SHP77 treated with DMSO at 0.1 percent for 48 hours (cell line): Measurements from ENCODE around the gene KCND3.

Source experiments
- DNase-seq: peaks from one replicate; lab custom pipeline; 2025; lab: John Stamatoyannopoulos, UW

The KCND3 gene

DNA sequence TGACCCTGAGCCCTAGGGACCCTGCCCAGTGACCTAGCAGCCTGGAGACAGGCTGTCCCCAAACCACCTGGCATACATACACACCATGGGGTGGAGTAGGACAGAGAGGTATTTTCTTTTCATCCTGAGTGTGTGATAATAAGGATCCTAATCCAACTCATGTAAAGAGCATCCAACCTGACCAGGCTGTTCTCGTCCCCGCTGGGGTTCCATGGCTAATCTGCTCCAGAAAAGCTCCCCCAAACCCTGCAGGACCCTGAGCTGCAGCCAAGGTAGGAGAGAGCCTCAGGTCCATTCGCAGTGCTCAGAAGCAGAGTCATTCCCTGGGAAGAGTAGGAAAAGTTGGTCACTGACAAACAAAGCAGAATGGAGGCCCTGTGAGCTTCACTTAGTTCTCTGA lies 31.4 kb downstream of the KCND3 start:
- DNase-seq: no peak

- no peak for DNase-seq
Measured at GRCh38 chr1:111956155-111956771, 33.2 kb downstream of the KCND3 start.

DNA sequence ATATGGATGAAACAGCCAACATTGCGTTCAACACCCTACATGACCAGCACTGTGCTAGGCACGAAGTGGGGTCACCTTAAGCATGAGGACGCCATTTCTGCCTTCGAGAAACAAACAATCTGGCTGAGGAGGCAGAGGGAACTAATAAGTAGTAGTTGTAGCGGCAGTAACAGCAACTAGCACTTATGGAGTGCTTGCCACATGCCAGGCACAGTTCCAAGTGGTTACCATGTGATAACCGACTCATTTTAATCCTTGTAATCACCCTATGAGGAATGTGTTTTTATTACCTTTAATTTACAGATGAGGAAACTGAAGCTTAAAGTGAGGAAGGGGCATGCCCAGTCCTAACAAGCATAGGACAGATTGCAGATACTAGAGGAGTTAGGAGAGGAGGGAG lies 33.7 kb downstream of the KCND3 start:
- no peak for DNase-seq

GRCh38 chr1:111953797-111954196 lies 35.7 kb downstream of the KCND3 start:
- no peak for DNase-seq

- no peak for DNase-seq
Measured at GRCh38 chr1:111952125-111952657, 37.3 kb downstream of the KCND3 start.

DNA sequence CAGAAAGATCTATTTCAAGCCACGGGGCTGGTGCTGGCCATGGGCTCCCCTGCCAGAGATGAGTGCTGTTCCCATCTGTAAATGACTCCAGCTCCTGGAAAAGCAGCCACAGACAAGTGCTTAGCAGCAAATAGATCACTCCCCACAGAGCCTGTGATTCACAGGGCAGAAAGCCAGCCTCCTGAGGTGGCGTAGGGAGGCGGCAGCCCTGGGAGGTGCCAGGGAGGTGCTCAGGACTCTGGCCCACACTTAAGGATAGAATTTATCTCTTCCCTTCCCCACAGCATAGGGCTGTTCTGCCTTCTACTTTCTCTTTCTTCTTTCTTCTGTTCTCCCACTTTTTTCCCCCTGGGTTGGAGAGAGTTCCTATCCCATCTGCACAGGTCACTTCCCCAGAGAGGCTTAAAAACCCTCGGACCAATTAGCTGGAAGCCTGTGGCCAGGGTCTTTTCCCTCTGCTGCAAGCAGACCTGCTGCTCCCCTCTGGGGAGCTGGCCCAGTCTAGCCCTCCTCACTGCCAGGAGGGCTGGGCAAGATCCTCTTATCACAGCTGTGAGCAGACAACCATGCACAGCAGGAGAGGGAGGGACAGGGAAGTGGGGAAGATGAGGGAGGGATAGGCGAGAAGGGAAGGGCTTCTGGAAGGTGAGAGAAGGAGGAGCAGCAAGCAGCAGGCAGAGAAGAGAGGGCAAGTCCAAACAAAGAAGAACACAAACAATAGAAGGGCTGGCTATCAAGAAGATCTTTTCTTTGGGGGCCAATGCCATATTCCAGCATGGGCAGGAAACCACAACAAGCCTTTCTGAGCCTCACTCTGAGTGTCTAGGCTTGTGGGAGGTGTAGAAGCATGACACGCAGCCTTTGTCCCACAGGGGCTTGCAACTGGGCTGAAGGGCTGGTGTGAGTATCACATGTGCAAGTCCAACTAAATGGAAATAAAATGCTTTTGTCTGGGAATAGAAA lies 41.0 kb downstream of the KCND3 start:
- DNase-seq: no peak

DNA sequence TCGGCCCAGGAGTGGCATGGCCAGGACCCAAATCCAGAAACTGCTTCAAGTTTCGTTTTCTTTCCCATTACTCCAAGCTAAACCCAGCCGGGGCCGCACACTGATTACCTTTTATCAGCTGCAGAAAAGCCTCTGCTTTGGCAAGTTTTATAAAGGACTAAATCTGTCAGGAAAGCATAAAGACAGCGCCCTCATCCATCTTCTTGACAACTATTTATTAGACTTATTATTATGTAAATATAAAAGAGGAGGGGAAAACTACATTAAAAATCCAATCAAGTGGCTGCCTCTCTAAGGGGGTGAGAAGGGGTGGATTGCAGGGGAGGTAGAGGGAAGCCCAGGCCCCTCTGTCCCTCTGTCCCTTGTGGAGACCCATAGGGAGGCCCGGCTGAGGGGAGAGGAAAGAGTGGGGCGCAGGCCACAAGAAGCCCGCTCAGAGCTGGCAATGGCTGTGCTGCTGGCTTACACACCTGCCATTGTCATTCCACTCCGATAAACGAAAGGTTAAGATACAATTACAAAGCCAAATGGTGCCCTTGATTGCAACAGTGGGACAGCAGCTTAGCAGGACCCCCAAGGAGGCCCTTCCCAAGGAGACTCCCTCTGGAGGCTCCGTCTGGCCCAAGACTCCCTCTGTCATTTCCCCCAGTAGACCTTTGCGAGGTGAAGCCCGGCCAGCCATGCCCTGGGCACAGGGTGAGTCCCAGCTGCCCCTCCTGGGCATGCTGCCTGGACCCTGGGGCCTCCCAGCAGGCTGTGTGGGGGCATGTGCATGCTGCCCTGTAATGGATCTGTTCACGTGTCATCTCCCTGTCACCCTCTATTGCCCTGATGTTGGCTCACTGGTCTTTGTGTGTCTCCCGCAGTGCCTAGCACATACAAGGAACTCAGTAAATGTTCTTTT lies 45.4 kb downstream of the KCND3 start:
- no peak for DNase-seq

GRCh38 chr1:111943066-111943465 lies 46.4 kb downstream of the KCND3 start:
- no peak for DNase-seq

- no peak for DNase-seq
Measured at GRCh38 chr1:111938536-111938935, 50.9 kb downstream of the KCND3 start.

GRCh38 chr1:111938123-111938522 lies 51.3 kb downstream of the KCND3 start:
- DNase-seq: no peak

- no peak for DNase-seq
Measured at GRCh38 chr1:111937147-111937725, 52.2 kb downstream of the KCND3 start.

DNA sequence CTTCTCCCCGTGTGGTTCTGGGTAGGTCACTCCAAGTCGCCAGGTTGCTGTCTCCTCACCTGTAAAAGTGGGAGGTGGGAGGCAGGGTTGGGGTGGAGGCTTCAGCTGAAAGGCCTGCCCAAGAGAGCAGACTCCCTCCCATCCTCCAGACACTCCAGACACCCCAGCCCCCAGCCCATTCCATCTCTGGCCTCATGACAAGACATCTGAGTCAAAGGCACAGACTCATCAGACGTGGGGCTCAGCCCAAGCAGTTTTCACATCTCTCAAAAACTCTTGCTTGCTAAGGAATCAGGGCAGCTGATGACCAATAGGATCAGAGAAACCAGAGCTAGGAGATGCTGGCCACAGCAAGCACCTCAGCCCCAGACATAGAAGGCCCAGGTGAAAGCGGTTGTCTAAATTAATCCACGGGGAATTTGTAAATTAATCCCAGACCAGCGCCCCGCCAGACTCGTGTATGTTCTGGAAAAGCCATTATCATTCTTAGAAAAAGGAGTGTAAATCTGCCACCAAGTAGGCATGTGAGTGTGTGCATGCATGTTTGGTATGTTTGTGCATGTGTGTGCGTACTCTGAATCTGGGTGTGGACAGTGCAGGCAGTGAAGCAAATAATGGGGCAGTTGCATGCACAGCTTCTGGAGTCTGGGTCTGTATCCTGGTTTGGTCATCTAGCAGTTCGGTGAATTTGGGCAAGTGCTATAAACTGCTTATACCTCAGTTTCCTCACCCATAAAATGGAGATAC lies 55.2 kb downstream of the KCND3 start:
- no peak for DNase-seq

DNA sequence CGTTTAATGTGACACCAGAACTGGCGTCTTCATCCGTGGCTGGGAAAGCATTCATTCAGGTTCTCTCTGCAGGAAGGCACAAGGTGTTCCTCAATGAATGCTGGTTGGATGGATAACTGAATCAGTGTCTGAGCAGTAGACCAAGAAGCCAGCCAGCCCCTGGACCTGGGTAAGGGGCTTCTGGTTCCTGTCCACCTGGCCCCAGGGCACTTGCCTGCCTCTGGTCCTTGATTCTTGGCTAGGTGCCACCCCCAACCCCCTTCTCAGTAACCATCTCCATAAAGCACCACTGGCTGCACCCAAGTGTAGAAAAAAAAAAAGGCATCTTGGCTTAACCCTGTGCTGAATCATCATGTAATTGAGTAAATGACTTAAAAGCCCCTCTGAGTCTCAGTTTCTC lies 59.1 kb downstream of the KCND3 start:
- no peak for DNase-seq

GRCh38 chr1:111928531-111928930 lies 60.9 kb downstream of the KCND3 start:
- no peak for DNase-seq

DNA sequence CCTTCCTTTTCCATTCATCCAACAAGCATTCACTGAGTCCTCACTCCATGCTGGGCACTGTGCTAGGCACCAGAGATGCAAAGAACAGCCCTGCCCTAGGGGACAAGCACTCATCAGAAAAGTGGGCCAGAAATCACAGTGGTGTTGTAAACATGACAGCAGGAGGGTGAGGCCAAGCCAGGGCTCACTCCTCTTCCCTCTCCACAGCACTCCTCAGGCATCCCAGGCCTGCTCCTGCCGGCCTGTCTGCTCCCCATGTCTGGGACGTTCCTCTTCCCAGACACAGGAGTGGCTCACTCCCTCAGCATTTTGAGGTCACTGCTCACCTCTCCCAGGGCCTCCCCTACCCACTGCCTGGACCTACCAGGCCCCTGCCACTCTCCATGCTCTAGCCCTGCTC lies 61.8 kb downstream of the KCND3 start:
- DNase-seq: no peak

DNA sequence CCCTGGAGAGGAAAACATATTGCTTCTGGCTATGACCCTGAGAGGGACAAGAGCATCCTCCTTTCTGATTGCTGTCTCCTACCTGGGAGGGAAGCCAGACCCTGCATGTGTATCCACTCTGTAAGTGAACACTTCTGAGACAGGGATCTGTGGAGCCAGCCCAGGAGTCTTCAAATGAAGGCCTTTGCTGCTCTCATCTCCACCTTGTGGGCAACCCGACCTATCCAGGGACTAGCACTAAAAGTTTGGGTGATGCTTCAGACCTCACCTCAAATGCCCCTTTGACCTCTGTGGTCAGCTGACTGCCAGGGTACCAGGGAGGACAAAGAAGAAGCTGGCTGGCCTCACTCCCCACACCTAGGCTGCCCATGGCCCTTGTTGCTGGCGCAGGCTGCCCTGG lies 64.7 kb downstream of the KCND3 start:
- no peak for DNase-seq

GRCh38 chr1:111923766-111924165 lies 65.7 kb downstream of the KCND3 start:
- DNase-seq: no peak

DNA sequence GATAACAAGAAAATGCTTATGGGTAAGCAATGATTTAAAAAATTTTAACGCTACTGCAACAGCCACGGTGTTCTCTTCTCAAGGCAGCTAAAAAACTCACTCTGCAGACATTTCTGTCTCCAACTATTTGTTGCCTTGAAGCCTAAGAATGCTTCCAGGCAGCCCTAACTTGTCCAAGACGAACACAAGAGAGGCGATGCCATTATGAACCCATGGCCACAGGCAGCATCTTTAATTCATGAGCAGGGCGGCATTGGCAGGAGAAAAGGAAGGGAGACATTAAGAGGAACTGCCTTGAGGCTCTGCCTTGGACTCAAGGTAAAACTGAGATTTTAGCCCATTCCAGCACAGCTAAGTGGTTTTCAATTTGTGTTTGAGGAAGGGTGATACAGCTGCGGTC lies 67.5 kb downstream of the KCND3 start:
- DNase-seq: no peak

- peak; percentile 63 for DNase-seq
Measured at GRCh38 chr1:111920221-111921024, 69.0 kb downstream of the KCND3 start.
